KOPT-K1 (cell line): ENCODE results near the gene NSG2.

Source experiments
- H3K27ac ChIP-seq: fragments of 200-600 bp; sonication (generic); 2 replicates; pipeline ENCODE4 v1.5.1; 2016; ENCODE audit warnings: antibody characterized with exemption, mild to moderate bottlenecking, low read depth, low read length; ENCODE audit not compliant: poor library complexity, severe bottlenecking
- H3K36me3 ChIP-seq: fragments of 200-600 bp; sonication (generic); 2 replicates; pipeline ENCODE4 v1.5.1; 2017; ENCODE audit warnings: antibody characterized with exemption, mild to moderate bottlenecking, low read length, moderate library complexity; ENCODE audit not compliant: insufficient read depth
- H3K9me3 ChIP-seq: fragments of 200-600 bp; sonication (generic); 2 replicates; pipeline ENCODE4 v1.5.1; 2017; ENCODE audit warnings: antibody characterized with exemption, low read length, mild to moderate bottlenecking; ENCODE audit not compliant: insufficient read depth, poor library complexity, severe bottlenecking

NSG2 gene

GRCh38 chr5:174106997-174107655, 61.6 kb downstream of the NSG2 start:
- Histone ChIP-seq H3K27ac (no peak overlapping the region), H3K36me3 (no peaks in the 10 kb centered on the region), H3K9me3 (no peaks in the 10 kb centered on the region)

- H3K9me3 ChIP-seq, result no peaks in the 10 kb centered on the region
- H3K27ac ChIP-seq, result no peak overlapping the region
- no peaks in the 10 kb centered on the region for H3K36me3 ChIP-seq
Observed at GRCh38 chr5:174108745-174109144, 63.2 kb downstream of the NSG2 start.

DNA sequence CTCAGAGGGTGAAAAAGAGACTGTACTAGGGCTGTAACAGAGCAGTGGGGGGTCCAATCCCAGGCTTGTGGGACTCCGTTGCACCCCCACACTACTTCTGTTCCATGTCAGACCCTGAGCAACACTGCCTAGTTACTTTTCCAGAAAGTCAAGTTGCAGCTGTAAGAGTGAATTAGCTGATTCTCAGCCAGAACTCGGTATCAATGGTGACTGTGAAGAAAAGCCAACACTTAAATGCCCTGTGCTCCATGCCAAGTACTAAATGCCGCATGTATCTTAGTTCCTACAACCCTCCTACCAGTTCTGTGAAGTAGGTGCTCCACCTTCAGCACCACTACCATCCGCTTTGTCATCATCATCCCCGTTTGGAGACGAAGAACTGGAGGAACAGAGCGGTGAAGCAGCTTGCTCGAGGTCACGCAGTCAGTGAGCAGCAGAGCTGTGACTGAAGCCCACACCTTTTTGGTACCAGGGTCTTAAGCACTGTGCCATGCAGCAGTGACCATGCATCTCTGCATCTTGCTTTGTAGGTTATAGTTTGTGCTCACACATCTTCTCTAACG, 64.3 kb downstream of the NSG2 start:
- H3K36me3 ChIP-seq, result no peaks in the 10 kb centered on the region
- no peak overlapping the region for H3K27ac ChIP-seq
- no peaks in the 10 kb centered on the region for H3K9me3 ChIP-seq

GRCh38 chr5:174110310-174110709, 64.8 kb downstream of the NSG2 start:
- H3K36me3 ChIP-seq, result no peaks in the 10 kb centered on the region
- no peak overlapping the region for H3K27ac ChIP-seq
- no peaks in the 10 kb centered on the region for H3K9me3 ChIP-seq

DNA sequence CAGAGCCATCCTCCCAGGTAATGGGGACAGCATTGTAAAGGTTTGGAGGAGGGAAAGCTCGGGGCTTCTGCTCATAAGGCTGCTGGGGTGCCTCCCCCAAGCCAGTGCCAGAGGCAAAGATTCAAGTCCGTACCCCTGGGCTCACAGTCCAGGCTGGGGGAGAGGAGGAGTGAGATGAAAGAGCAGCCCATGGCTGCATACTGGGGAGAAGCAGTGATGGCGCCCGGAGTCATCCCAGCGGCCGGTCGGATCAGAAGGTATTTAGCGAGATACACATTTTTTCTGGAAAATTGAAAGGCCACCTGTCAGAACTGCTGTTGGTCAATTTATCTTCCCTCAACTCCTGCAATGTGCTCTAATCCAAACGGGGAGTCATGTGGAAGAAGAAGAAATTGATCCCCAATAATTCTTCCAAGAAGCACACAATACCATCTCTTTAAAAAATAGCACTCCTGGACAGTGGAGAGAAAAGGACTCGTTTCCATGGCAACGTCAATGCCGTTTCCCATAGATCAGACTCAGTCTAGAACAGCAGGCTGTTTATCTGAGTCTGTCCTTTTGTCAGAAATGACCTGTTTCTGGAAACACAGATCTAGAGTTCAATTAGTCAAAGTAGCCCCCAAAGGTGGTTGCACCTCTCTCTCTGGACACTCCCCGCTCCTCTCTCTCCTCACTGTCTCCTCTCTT, 65.9 kb downstream of the NSG2 start:
- Histone ChIP-seq H3K27ac (no peak overlapping the region), H3K9me3 (no peaks in the 10 kb centered on the region), H3K36me3 (no peaks in the 10 kb centered on the region)

GRCh38 chr5:174115226-174115625, 69.7 kb downstream of the NSG2 start:
- Histone ChIP-seq H3K36me3 (no peaks in the 10 kb centered on the region), H3K9me3 (no peaks in the 10 kb centered on the region), H3K27ac (no peak overlapping the region)

DNA sequence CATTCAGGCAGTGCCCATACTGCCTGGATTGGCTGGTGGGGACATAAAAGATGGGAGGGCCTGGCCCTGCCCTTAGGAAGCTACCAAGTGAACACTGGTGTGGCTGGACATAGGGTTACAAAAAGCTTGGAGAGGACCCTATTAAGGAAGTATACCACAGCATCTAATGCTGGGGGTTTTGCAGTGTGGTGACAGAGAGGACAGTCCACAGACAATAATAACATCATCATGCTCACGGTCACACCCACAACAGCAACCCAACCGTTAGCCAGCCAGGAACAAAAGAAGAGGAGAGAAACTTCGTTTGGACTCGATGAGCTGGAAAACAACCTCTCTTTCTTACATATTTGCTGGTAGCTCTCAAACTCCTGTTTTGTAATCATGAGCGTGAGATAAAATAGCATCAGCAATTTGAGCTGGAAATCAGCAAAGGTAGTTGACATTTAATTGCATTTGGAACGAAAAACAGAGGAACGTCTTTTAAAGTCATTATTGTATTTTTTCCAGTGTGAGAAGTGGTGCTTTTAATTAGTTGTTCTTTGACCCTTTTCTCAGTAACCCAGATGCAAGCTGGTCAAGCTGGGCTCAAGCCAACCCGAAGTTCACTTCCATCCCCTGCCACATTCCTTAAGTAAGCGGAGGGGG, 73.4 kb downstream of the NSG2 start:
- H3K27ac ChIP-seq, result no peak overlapping the region
- no peaks in the 10 kb centered on the region for H3K36me3 ChIP-seq
- H3K9me3 ChIP-seq, result no peaks in the 10 kb centered on the region

GRCh38 chr5:174119468-174119881, 74.0 kb downstream of the NSG2 start:
- H3K9me3 ChIP-seq, result no peaks in the 10 kb centered on the region
- no peak overlapping the region for H3K27ac ChIP-seq
- no peaks in the 10 kb centered on the region for H3K36me3 ChIP-seq

GRCh38 chr5:174120401-174121005, 75.0 kb downstream of the NSG2 start:
- no peak overlapping the region for H3K27ac ChIP-seq
- peaks cover 4% of the 10 kb centered on the region for H3K9me3 ChIP-seq
- no peaks in the 10 kb centered on the region for H3K36me3 ChIP-seq

DNA sequence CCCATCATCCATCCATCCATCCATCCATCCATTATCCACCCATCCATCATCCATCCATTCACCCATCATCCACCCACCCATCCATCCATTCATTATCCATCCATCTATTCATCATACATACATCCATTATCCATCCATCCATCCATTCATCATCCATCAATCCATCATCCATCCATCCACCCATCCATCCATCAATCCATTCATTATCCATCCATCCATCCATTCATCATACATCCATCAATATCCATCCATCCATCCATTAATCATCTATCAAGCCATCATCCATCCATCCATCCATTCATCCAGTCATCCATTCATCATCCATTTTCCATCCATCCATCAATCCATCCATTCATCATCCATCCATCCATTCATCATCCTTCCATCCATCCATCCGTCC, 89.0 kb downstream of the NSG2 start:
- no peaks in the 10 kb centered on the region for H3K36me3 ChIP-seq
- H3K9me3 ChIP-seq, result no peaks in the 10 kb centered on the region
- no peak overlapping the region for H3K27ac ChIP-seq

DNA sequence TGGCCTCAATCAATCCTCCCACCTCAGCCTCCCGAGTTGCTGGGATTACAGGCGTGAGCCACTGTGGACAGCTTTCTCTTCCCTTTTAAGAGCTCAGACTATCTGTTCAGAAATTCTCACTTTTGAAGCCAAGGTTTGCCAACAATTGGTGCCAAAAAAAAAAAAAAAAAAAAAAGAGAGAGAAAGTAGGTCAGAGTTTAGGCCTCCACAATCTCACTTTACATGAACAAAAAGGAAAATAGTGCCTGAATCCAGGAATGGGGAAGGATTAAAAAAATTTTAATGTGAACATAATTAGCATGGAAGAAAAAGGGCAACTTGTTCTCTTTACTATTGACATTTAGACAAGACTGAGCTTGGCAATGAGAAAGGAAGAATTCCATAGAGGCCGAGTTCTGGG, 94.1 kb downstream of the NSG2 start:
- Histone ChIP-seq H3K36me3 (no peaks in the 10 kb centered on the region), H3K27ac (no peak overlapping the region)

GRCh38 chr5:174140452-174141020, 95.0 kb downstream of the NSG2 start:
- no peaks in the 10 kb centered on the region for H3K36me3 ChIP-seq
- H3K27ac ChIP-seq, result no peak overlapping the region
- no peaks in the 10 kb centered on the region for H3K9me3 ChIP-seq

More for the DNA sequence above, 94.1 kb downstream of the NSG2 start:
- H3K9me3 ChIP-seq, result no peaks in the 10 kb centered on the region

GRCh38 chr5:174141398-174141797, 95.9 kb downstream of the NSG2 start:
- Histone ChIP-seq H3K36me3 (no peaks in the 10 kb centered on the region), H3K9me3 (no peaks in the 10 kb centered on the region), H3K27ac (no peak overlapping the region)

- H3K36me3 ChIP-seq, result no peaks in the 10 kb centered on the region
- no peak overlapping the region for H3K27ac ChIP-seq
- no peaks in the 10 kb centered on the region for H3K9me3 ChIP-seq
Observed at GRCh38 chr5:174145091-174145490, 99.6 kb downstream of the NSG2 start.

- Histone ChIP-seq H3K27ac (no peak overlapping the region), H3K36me3 (no peaks in the 10 kb centered on the region), H3K9me3 (no peaks in the 10 kb centered on the region)
Observed at GRCh38 chr5:174145821-174146220, 100.3 kb downstream of the NSG2 start.
